A673 (cell line): ENCODE data around the gene CAMK1D.

Experiments used
- EZH2 ChIP-seq: fragments of 200-600 bp; sonication (generic); IDR thresholded peaks from 2 replicates; pipeline ENCODE4 v1.6.1; 2017; ENCODE audit warnings: borderline replicate concordance, low read depth, mild to moderate bottlenecking, mixed read lengths, antibody characterized with exemption, low read length; ENCODE audit not compliant: poor library complexity, severe bottlenecking
- TF ChIP-seq, protein P1 (sequence below): fragments of 300-800, 200-600 bp; sonication (generic); conservative IDR thresholded peaks from 2 replicates; pipeline ENCODE4 v1.5.1; 2017; ENCODE audit warnings: low read depth, mild to moderate bottlenecking, antibody characterized with exemption, low read length, moderate library complexity, mixed read lengths

GRCh38 chr10:12479924-12480323 lies 130.6 kb downstream of the CAMK1D start:
- no peak for TF ChIP-seq EZH2
- TF ChIP-seq, protein P1, sequence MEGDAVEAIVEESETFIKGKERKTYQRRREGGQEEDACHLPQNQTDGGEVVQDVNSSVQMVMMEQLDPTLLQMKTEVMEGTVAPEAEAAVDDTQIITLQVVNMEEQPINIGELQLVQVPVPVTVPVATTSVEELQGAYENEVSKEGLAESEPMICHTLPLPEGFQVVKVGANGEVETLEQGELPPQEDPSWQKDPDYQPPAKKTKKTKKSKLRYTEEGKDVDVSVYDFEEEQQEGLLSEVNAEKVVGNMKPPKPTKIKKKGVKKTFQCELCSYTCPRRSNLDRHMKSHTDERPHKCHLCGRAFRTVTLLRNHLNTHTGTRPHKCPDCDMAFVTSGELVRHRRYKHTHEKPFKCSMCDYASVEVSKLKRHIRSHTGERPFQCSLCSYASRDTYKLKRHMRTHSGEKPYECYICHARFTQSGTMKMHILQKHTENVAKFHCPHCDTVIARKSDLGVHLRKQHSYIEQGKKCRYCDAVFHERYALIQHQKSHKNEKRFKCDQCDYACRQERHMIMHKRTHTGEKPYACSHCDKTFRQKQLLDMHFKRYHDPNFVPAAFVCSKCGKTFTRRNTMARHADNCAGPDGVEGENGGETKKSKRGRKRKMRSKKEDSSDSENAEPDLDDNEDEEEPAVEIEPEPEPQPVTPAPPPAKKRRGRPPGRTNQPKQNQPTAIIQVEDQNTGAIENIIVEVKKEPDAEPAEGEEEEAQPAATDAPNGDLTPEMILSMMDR: no peak
